Naive B cell (primary cell): Measurements from ENCODE around the gene TENT5A. TPM values are rescaled to one million over a fixed set of nuclear protein-coding genes. Genes with fewer than 3 reads are reported as not detected.

Experiments
- ATAC-seq, 2 donors: fragments of 150-1000 bp; cut with Tn5 transposase; 2 replicates each; pipeline ENCODE4 v1.10.0; 2021; ENCODE audit warnings: low read depth in 2 of 2, mild to moderate bottlenecking in 2 of 2, moderate library complexity in 2 of 2
- DNase-seq: peaks from one replicate; pipeline ENCODE4 v3.0.0; 2022
- H3K27ac Mint-ChIP-seq, 6 donors: one replicate each; pipeline ENCODE4 v1.8.0; 2020 to 2022; ENCODE audit warnings: mild to moderate bottlenecking in 6 of 6, mixed read lengths in 6 of 6, moderate library complexity in 5 of 6, inconsistent platforms in 2 of 6
- H3K27me3 Mint-ChIP-seq, 3 donors: one replicate each; pipeline ENCODE4 v1.8.0; 2021 to 2022; ENCODE audit warnings: mixed read lengths in 3 of 3, mild to moderate bottlenecking in 1 of 3
- H3K36me3 Mint-ChIP-seq, 2 donors: one replicate each; pipeline ENCODE4 v1.8.0; 2020 to 2022; ENCODE audit warnings: mixed read lengths in 2 of 2, inconsistent platforms in 1 of 2, mild to moderate bottlenecking in 1 of 2
- H3K4me1 Mint-ChIP-seq, 3 donors: one replicate each; pipeline ENCODE4 v1.8.0; 2020 to 2022; ENCODE audit warnings: mixed read lengths in 3 of 3, inconsistent platforms in 1 of 3, mild to moderate bottlenecking in 1 of 3, moderate library complexity in 1 of 3
- H3K4me3 Mint-ChIP-seq, 8 donors: one replicate each; pipeline ENCODE4 v1.8.0; 2020 to 2022; ENCODE audit warnings: mild to moderate bottlenecking in 8 of 8, mixed read lengths in 8 of 8, moderate library complexity in 8 of 8, inconsistent platforms in 2 of 8
- H3K9me3 Mint-ChIP-seq, 7 donors: one replicate each; pipeline ENCODE4 v1.8.0; 2020 to 2022; ENCODE audit warnings: mixed read lengths in 7 of 7, mild to moderate bottlenecking in 5 of 7, inconsistent platforms in 2 of 7, moderate library complexity in 1 of 7
- polyA plus RNA-seq, 6 donors: library from polyadenylated mRNA; unstranded; fragments of 300-500 nt; fragmentation: Illumina TruSeq; gene quantifications; one replicate each; pipeline ENCODE4 v1.2.3, GENCODE V29; 2021; ENCODE audit warnings: low read depth in 6 of 6

The TENT5A gene
- polyA plus RNA-seq = 10 to 100 TPM in 5 of 6 donors, 1 to 10 TPM in 1; 8.4 to 16.7 (median 11.8) TPM

- H3K36me3 Mint-ChIP-seq = peaks cover 9 to 21% of the 10 kb centered on the region in 2 donors
- H3K9me3 Mint-ChIP-seq = no peaks in the 10 kb centered on the region
- peaks cover 27 to 45% (median 35%) of the 10 kb centered on the region in 3 donors for H3K4me1 Mint-ChIP-seq
- H3K27ac Mint-ChIP-seq = peak within 1 kb of the TSS; percentile 89 to 99 (median 98)
- ATAC-seq (peak; percentile 71 to 72), DNase-seq (peak; percentile 91)
- peak within 1 kb of the TSS; percentile 92 to 99 (median 98) for H3K4me3 Mint-ChIP-seq
- no peaks in the 10 kb centered on the region for H3K27me3 Mint-ChIP-seq
Measured at GRCh38 chr6:81752084-81752920, at the start of gene TENT5A. Gene TENT5A (minus strand): TSS chr6:81752681. CDS start chr6:81752141, 540 bp downstream.

- no peak for DNase-seq
- no peak overlapping the region for H3K27ac Mint-ChIP-seq
- no peak overlapping the region for H3K4me3 Mint-ChIP-seq
- no peaks in the 10 kb centered on the region for H3K4me1 Mint-ChIP-seq
- no peak for ATAC-seq
- peaks cover 7 to 13% (median 7%) of the 10 kb centered on the region in 3 donors for H3K27me3 Mint-ChIP-seq
- no peaks in the 10 kb centered on the region for H3K36me3 Mint-ChIP-seq
- H3K9me3 Mint-ChIP-seq = no peaks in the 10 kb centered on the region
Measured at GRCh38 chr6:81801489-81801888, 49.0 kb upstream of the TENT5A start.

- DNase-seq = no peak
- Mint-ChIP-seq H3K4me3 (no peak overlapping the region), H3K4me1 (no peaks in the 10 kb centered on the region), H3K27ac (peak overlapping the region in 1 of 6 donors; percentile 40), H3K27me3 (peaks cover 8 to 13% (median 9%) of the 10 kb centered on the region in 3 donors), H3K9me3 (peaks cover 0 to 7% (median 0%) of the 10 kb centered on the region in 7 donors), H3K36me3 (no peaks in the 10 kb centered on the region)
- no peak for ATAC-seq
Measured at GRCh38 chr6:81800666-81801065, 48.2 kb upstream of the TENT5A start.

- no peak overlapping the region for H3K4me3 Mint-ChIP-seq
- H3K4me1 Mint-ChIP-seq = no peaks in the 10 kb centered on the region
- H3K36me3 Mint-ChIP-seq = no peaks in the 10 kb centered on the region
- DNase-seq (no peak), ATAC-seq (no peak)
- H3K27ac Mint-ChIP-seq = no peak overlapping the region
- peaks cover 12 to 13% (median 13%) of the 10 kb centered on the region in 3 donors for H3K27me3 Mint-ChIP-seq
- peaks cover 0 to 11% (median 0%) of the 10 kb centered on the region in 7 donors for H3K9me3 Mint-ChIP-seq
Measured at GRCh38 chr6:81799323-81799722, 46.8 kb upstream of the TENT5A start.

- ATAC-seq (no peak), DNase-seq (no peak)
- peaks cover 0 to 6% (median 2%) of the 10 kb centered on the region in 3 donors for H3K4me1 Mint-ChIP-seq
- no peak overlapping the region for H3K27ac Mint-ChIP-seq
- H3K36me3 Mint-ChIP-seq = no peaks in the 10 kb centered on the region
- peaks cover 0 to 6% (median 5%) of the 10 kb centered on the region in 3 donors for H3K27me3 Mint-ChIP-seq
- no peak overlapping the region for H3K4me3 Mint-ChIP-seq
- H3K9me3 Mint-ChIP-seq = peaks cover 0 to 11% (median 0%) of the 10 kb centered on the region in 7 donors
Measured at GRCh38 chr6:81797591-81797990, 45.1 kb upstream of the TENT5A start.

- Mint-ChIP-seq H3K36me3 (no peaks in the 10 kb centered on the region), H3K27ac (no peak overlapping the region)
- ATAC-seq = no peak
Measured at GRCh38 chr6:81795890-81796289, 43.4 kb upstream of the TENT5A start.

GRCh38 chr6:81793821-81794475, 41.5 kb upstream of the TENT5A start:
- Mint-ChIP-seq H3K4me1 (peaks cover 0 to 6% (median 2%) of the 10 kb centered on the region in 3 donors), H3K9me3 (peaks cover 0 to 11% (median 0%) of the 10 kb centered on the region in 7 donors), H3K27ac (no peak overlapping the region), H3K4me3 (peak overlapping the region in 1 of 8 donors; percentile 11), H3K27me3 (peaks cover 0 to 11% (median 6%) of the 10 kb centered on the region in 3 donors), H3K36me3 (no peaks in the 10 kb centered on the region)
- no peak for ATAC-seq
- DNase-seq = no peak

More at GRCh38 chr6:81795890-81796289, 43.4 kb upstream of the TENT5A start:
- Mint-ChIP-seq H3K9me3 (peaks cover 0 to 11% (median 0%) of the 10 kb centered on the region in 7 donors), H3K4me3 (no peak overlapping the region), H3K4me1 (peaks cover 0 to 6% (median 2%) of the 10 kb centered on the region in 3 donors), H3K27me3 (peaks cover 0 to 6% (median 5%) of the 10 kb centered on the region in 3 donors)
- no peak for DNase-seq

- no peak for DNase-seq
- ATAC-seq = no peak
- Mint-ChIP-seq H3K36me3 (no peaks in the 10 kb centered on the region), H3K4me3 (no peak overlapping the region), H3K27me3 (peaks cover 0 to 11% (median 6%) of the 10 kb centered on the region in 3 donors), H3K27ac (no peak overlapping the region), H3K9me3 (peaks cover 0 to 11% (median 0%) of the 10 kb centered on the region in 7 donors), H3K4me1 (peaks cover 0 to 6% (median 2%) of the 10 kb centered on the region in 3 donors)
Measured at GRCh38 chr6:81792826-81793225, 40.3 kb upstream of the TENT5A start.

GRCh38 chr6:81791756-81792155, 39.3 kb upstream of the TENT5A start:
- no peak for ATAC-seq
- H3K9me3 Mint-ChIP-seq = peaks cover 0 to 11% (median 0%) of the 10 kb centered on the region in 7 donors
- no peak for DNase-seq
- no peaks in the 10 kb centered on the region for H3K36me3 Mint-ChIP-seq
- H3K27me3 Mint-ChIP-seq = peaks cover 0 to 11% (median 6%) of the 10 kb centered on the region in 3 donors
- H3K27ac Mint-ChIP-seq = no peak overlapping the region
- no peak overlapping the region for H3K4me3 Mint-ChIP-seq
- peaks cover 0 to 6% (median 2%) of the 10 kb centered on the region in 3 donors for H3K4me1 Mint-ChIP-seq

GRCh38 chr6:81790034-81790433, 37.6 kb upstream of the TENT5A start:
- ATAC-seq = no peak
- H3K27me3 Mint-ChIP-seq = peaks cover 0 to 6% (median 0%) of the 10 kb centered on the region in 3 donors
- peak overlapping the region in 1 of 6 donors; percentile 10 for H3K27ac Mint-ChIP-seq
- H3K4me3 Mint-ChIP-seq = no peak overlapping the region
- no peaks in the 10 kb centered on the region for H3K36me3 Mint-ChIP-seq
- no peak for DNase-seq
- H3K9me3 Mint-ChIP-seq = no peaks in the 10 kb centered on the region
- H3K4me1 Mint-ChIP-seq = peaks cover 0 to 6% (median 2%) of the 10 kb centered on the region in 3 donors

- DNase-seq (no peak), ATAC-seq (no peak)
- Mint-ChIP-seq H3K27me3 (peaks cover 0 to 6% (median 0%) of the 10 kb centered on the region in 3 donors), H3K4me1 (peaks cover 0 to 6% (median 2%) of the 10 kb centered on the region in 3 donors), H3K36me3 (no peaks in the 10 kb centered on the region), H3K27ac (no peak overlapping the region), H3K9me3 (no peaks in the 10 kb centered on the region), H3K4me3 (no peak overlapping the region)
Measured at GRCh38 chr6:81789291-81789690, 36.8 kb upstream of the TENT5A start.

- no peak overlapping the region for H3K4me3 Mint-ChIP-seq
- H3K27ac Mint-ChIP-seq = peak overlapping the region in 1 of 6 donors; percentile 36
- no peaks in the 10 kb centered on the region for H3K9me3 Mint-ChIP-seq
- no peaks in the 10 kb centered on the region for H3K36me3 Mint-ChIP-seq
- H3K27me3 Mint-ChIP-seq = peaks cover 0 to 6% (median 0%) of the 10 kb centered on the region in 3 donors
- DNase-seq (no peak), ATAC-seq (no peak)
- peaks cover 0 to under 1% (median 0%) of the 10 kb centered on the region in 3 donors for H3K4me1 Mint-ChIP-seq
Measured at GRCh38 chr6:81788748-81789147, 36.3 kb upstream of the TENT5A start.

- no peak overlapping the region for H3K4me3 Mint-ChIP-seq
- H3K4me1 Mint-ChIP-seq = no peaks in the 10 kb centered on the region
- no peak for DNase-seq
- peaks cover 0 to 2% (median 0%) of the 10 kb centered on the region in 7 donors for H3K9me3 Mint-ChIP-seq
- H3K36me3 Mint-ChIP-seq = peaks cover 0 to under 1% of the 10 kb centered on the region in 2 donors
- no peak for ATAC-seq
- no peak overlapping the region for H3K27ac Mint-ChIP-seq
- H3K27me3 Mint-ChIP-seq = peaks cover 0 to 6% (median 0%) of the 10 kb centered on the region in 3 donors
Measured at GRCh38 chr6:81787313-81788068, 35.0 kb upstream of the TENT5A start.
